Choroid plexus epithelial cell (primary cell): ENCODE data around the gene CD7.

Experiments
- DNase-seq: peaks from one replicate; pipeline ENCODE4 v3.0.0-alpha.2; 2010; ENCODE audit warnings: low read depth
- H3K4me3 ChIP-seq: 2 replicates; pipeline ENCODE4 v1.5.1; 2011; ENCODE audit warnings: low read depth, mild to moderate bottlenecking, control low read depth, low read length, moderate library complexity
- CTCF ChIP-seq: conservative IDR thresholded peaks from 2 replicates; pipeline ENCODE4 v1.5.1; 2011; ENCODE audit warnings: low read depth, mild to moderate bottlenecking, control low read depth, inconsistent platforms, low read length, moderate library complexity

Gene CD7

DNA sequence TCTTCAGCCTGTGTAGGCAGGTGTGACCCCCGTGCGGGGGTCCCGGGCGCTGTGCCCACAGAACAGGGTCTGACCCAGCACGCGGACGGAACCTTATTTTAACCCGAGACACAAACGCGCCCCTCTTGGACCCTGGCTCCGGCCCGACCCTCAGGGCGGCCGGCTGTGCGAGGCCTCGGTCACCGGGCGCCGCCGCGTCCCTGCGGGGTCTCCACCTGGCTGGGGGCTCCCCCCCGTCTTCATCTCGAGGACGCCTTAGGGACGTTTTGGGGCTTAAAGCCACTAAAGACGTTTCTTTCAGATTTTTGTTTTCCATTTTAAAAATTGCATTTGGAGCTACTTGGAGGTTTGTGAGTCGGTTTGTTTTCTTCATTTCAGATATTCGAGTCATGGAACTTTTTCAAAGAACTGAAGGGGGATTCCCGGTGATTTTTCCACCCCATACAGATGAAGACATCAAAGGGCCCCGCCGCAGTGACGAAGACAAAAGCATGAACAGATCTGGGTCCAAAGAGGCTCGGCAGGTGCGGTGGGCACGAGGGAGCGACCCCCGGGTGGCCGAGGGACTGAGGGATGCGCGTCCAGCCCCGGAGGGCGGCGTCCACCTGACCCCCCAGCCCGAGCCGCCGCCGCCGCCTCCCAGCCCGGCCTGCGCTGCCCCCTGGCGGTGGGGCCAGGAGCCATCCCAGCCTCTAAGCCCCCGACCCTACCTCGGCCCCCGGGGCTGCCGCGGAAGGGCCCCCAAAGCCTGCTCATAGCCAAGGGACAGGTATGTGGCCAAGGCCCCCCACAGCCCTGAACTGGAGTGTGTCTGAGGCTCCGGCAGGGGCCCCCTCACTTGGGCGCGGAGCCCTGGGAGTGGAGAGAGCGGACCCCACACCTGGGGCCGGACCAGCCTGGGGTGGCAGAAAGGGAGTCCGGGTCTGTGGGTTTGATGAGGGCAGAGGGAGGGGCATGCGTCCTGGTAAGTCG, 3.8 kb upstream of the CD7 start:
- TF ChIP-seq CTCF, result peak; percentile 57
- H3K4me3 ChIP-seq, result peak overlapping the region; percentile 11
- DNase-seq, result no peak

DNA sequence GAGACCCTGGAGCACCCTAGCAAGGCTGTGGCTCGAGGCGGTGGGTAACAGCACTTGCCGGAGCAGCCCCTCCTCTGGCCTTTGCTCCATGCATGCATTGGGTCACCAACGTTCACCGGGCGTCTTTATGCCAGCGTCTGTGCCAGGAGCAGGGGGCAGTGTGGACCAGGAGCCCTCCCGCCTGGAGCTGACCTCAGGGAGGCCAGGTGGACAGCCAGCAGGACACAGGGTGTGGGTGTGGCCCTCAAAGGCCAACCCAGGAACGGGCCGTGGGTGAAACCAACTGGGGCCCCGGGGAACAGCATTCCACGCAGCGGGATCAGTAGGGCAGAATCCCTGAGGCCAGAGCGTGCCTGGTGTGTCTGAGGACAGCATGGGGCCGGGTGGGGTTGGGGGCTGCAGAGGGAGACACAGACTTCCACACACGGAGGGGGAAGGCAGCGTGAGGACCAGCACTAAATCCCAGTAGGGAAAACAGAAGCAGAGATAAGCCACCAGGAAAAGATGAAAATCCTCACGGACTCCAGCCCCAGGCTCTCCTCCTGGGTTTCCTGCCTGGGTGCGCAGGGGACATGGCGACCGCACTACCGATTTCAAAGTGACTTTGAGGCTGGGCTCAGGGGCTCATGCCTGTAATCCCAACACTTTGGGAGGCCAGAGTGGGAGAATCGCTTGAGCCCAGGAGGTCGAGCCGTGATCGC, 2.9 kb upstream of the CD7 start:
- TF ChIP-seq CTCF, result no peak
- no peak overlapping the region for H3K4me3 ChIP-seq
- no peak for DNase-seq

DNA sequence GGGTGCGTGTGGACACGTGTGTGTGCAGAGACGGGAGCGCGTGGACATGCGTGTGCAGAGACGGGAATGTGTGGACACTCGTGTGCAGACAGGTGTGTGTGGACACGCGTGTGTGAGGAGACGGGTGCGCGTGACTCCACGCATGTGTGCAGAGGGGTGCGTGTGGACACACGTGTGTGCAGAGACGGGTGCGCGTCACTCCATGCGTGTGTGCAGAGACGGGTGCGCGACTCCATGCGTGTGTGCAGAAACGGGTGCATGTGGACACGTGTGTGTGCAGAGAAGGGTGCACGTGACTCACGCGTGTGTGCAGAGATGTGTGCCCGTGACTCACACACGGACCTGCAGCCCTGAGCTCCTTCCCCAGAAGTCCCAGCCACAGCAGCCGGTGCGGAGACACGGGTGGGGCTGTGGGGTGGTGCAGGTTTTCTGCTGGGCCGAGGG, 2.2 kb upstream of the CD7 start:
- DNase-seq, result no peak
- no peak for TF ChIP-seq CTCF
- H3K4me3 ChIP-seq, result no peak overlapping the region

DNA sequence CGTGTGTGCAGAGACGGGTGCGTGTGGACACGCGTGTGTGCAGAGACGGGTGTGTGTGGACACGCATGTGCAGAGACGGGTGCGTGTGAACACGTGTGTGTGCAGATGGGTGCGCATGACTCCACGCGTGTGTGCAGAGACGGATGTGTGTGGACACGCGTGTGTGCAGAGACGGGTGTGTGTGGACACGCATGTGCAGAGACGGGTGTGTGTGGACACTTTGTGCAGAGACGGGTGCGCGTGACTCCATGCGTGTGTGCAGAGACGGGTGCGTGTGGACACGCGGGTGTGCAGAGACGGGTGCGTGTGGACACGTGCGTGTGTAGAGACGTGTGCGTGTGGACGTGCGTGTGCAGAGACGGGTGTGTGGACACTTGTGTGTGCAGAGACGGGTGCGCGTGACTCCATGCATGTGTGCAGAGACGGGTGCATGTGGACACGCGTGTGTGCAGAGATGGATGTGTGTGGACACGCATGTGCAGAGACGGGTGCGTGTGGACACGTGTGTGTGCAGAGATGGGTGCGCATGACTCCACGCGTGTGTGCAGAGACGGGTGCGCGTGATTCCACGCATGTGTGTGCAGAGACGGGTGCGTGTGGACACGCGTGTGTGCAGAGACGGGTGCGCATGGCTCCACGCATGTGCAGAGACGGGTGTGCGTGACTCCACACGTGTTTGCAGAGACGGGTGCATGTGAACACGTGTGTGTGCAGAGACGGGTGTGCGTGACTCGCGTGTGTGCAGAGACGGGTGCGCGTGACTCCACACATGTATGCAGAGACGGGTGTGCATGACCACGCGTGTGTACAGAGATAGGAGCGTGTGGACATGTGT, 1.6 kb upstream of the CD7 start:
- no peak for TF ChIP-seq CTCF
- H3K4me3 ChIP-seq, result no peak overlapping the region
- DNase-seq, result no peak

GRCh38 chr17:82318169-82318498, 726 bp upstream of the CD7 start:
- DNase-seq, result no peak
- H3K4me3 ChIP-seq, result no peak overlapping the region

More at GRCh38 chr17:82318169-82318498, 726 bp upstream of the CD7 start:
- no peak for TF ChIP-seq CTCF
